A673 (cell line): Measurements from ENCODE around the gene RASAL2. TPM values are rescaled to one million over a fixed set of nuclear protein-coding genes. Genes with fewer than 3 reads are reported as not detected.

ENCODE experiments used
- BruUV-seq: library from RNA; stranded (reverse); fragments of 400-500 nt; replicated peaks from 2 replicates; lab custom pipeline; 2021; lab: Mats Ljungman, UMichigan
- CTCF ChIA-PET: fragments of 300-600 bp; sonication (Branson Sonifier 250); formaldehyde crosslinking; loops from one replicate; lab custom pipeline; 2022; ENCODE audit warnings: antibody characterized with exemption; lab: Charles Lee
- POLR2A ChIA-PET: fragments of 300-600 bp; sonication (Branson Sonifier 250); formaldehyde crosslinking; loops from one replicate; lab custom pipeline; 2022; ENCODE audit warnings: antibody characterized with exemption; ENCODE audit not compliant: low non-redundant PET; lab: Charles Lee
- DNase-seq: peaks from one replicate; pipeline ENCODE4 v3.0.0-alpha.2; 2015; ENCODE audit warnings: low spot score
- H3K27ac ChIP-seq: fragments of 200-600 bp; sonication (generic); 2 replicates; pipeline ENCODE4 v1.5.1; 2016; ENCODE audit warnings: mixed run types, low read depth, mild to moderate bottlenecking, mixed read lengths, antibody characterized with exemption, low read length; ENCODE audit not compliant: poor library complexity, severe bottlenecking
- H3K27me3 ChIP-seq: fragments of 200-600 bp; sonication (generic); replicated peaks from 2 replicates; pipeline ENCODE4 v1.6.1; 2017; ENCODE audit warnings: mixed run types, low read depth, mild to moderate bottlenecking, mixed read lengths, antibody characterized with exemption, low read length; ENCODE audit not compliant: insufficient read depth, poor library complexity
- H3K36me3 ChIP-seq: fragments of 200-600 bp; sonication (generic); 2 replicates; pipeline ENCODE4 v1.6.1; 2016; ENCODE audit warnings: mixed run types, mild to moderate bottlenecking, mixed read lengths, antibody characterized with exemption, low read length; ENCODE audit not compliant: insufficient read depth, poor library complexity, severe bottlenecking
- H3K4me1 ChIP-seq: fragments of 200-600 bp; sonication (generic); 2 replicates; pipeline ENCODE4 v1.6.1; 2017; ENCODE audit warnings: mixed run types, mild to moderate bottlenecking, mixed read lengths, antibody characterized with exemption, low read length; ENCODE audit not compliant: insufficient read depth, poor library complexity, severe bottlenecking
- H3K4me3 ChIP-seq: fragments of 200-600 bp; sonication (generic); 2 replicates; pipeline ENCODE4 v1.5.1; 2016; ENCODE audit warnings: low read depth, mixed run types, mild to moderate bottlenecking, mixed read lengths, low read length; ENCODE audit not compliant: poor library complexity, severe bottlenecking
- H3K9me3 ChIP-seq: fragments of 200-600 bp; sonication (generic); 2 replicates; pipeline ENCODE4 v1.6.1; 2016; ENCODE audit warnings: mixed run types, low read depth, mild to moderate bottlenecking, mixed read lengths, antibody characterized with exemption, low read length; ENCODE audit not compliant: poor library complexity, severe bottlenecking
- CTCF ChIP-seq: fragments of 300-800, 200-600 bp; sonication (generic); conservative IDR thresholded peaks from 2 replicates; pipeline ENCODE4 v1.5.1; 2017; ENCODE audit warnings: low read depth, mild to moderate bottlenecking, antibody characterized with exemption, low read length, moderate library complexity, mixed read lengths
- EZH2 ChIP-seq: fragments of 200-600 bp; sonication (generic); IDR thresholded peaks from 2 replicates; pipeline ENCODE4 v1.6.1; 2017; ENCODE audit warnings: borderline replicate concordance, low read depth, mild to moderate bottlenecking, mixed read lengths, antibody characterized with exemption, low read length; ENCODE audit not compliant: poor library complexity, severe bottlenecking
- intact Hi-C: fragments of 100-400 bp; cut with micrococcal nuclease; formaldehyde crosslinking; loops from one replicate; pipeline ENCODE4 v1.10.0; 2022; ENCODE audit not compliant: unreplicated experiment
- total RNA-seq: library from RNA; stranded (reverse); gene quantifications from 2 replicates; pipeline ENCODE4 v1.2.3, GENCODE V29; 2021

Gene RASAL2
- total RNA-seq, 1 experiment from 2014 or later, result 8.3 TPM

- no peaks in the 10 kb centered on the region for H3K4me1 ChIP-seq
- POLR2A ChIA-PET, result no interaction called here
- H3K27ac ChIP-seq, result no peak overlapping the region
- intact Hi-C loops, result no loop called here
- CTCF ChIA-PET, result no interaction called here
- TF ChIP-seq CTCF (no peak), EZH2 (no peak)
- no peaks in the 10 kb centered on the region for H3K27me3 ChIP-seq
- no peaks in the 10 kb centered on the region for H3K36me3 ChIP-seq
- DNase-seq, result no peak
- H3K9me3 ChIP-seq, result no peaks in the 10 kb centered on the region
- H3K4me3 ChIP-seq, result no peak overlapping the region
- no TSS peak for BruUV-seq
Observed at GRCh38 chr1:178267646-178268094, 173.8 kb downstream of the RASAL2 start.

GRCh38 chr1:178271471-178271870 is 177.6 kb downstream of the RASAL2 start:
- intact Hi-C loops, result no loop called here
- Histone ChIP-seq H3K9me3 (no peaks in the 10 kb centered on the region), H3K27ac (no peak overlapping the region), H3K4me1 (no peaks in the 10 kb centered on the region), H3K27me3 (no peaks in the 10 kb centered on the region), H3K4me3 (no peak overlapping the region), H3K36me3 (no peaks in the 10 kb centered on the region)
- BruUV-seq, result no TSS peak
- ChIA-PET POLR2A (no interaction called here), CTCF (no interaction called here)
- DNase-seq, result no peak
- TF ChIP-seq EZH2 (no peak), CTCF (no peak)

- no peak for TF ChIP-seq EZH2
- TF ChIP-seq CTCF, result no peak
- Histone ChIP-seq H3K36me3 (no peaks in the 10 kb centered on the region), H3K27ac (no peak overlapping the region), H3K9me3 (no peaks in the 10 kb centered on the region), H3K27me3 (no peaks in the 10 kb centered on the region), H3K4me1 (no peaks in the 10 kb centered on the region), H3K4me3 (no peak overlapping the region)
- ChIA-PET POLR2A (no interaction called here), CTCF (interaction anchor here (0.6 kb wide), 1 partner anchor 197 kb away, joined by 13 read pairs; no protein-coding TSS in a partner anchor)
- no peak for DNase-seq
- intact Hi-C loops, result no loop called here
- no TSS peak for BruUV-seq
Observed at GRCh38 chr1:178273707-178274410, 180.0 kb downstream of the RASAL2 start.
